Chondrocyte (in vitro differentiated cells): ENCODE data around the gene FAM216B. TPM values are rescaled to one million over a fixed set of nuclear protein-coding genes. Genes with fewer than 3 reads are reported as not detected.

Experiments
- DNase-seq: peaks from one replicate; pipeline ENCODE4 v3.0.0; 2021; ENCODE audit warnings: mixed read lengths, low spot score
- H3K27ac Mint-ChIP-seq: one replicate; pipeline ENCODE4 v1.8.0; 2021; ENCODE audit warnings: mild to moderate bottlenecking, moderate library complexity, mixed read lengths; ENCODE audit not compliant: unreplicated experiment
- H3K27me3 Mint-ChIP-seq: 2 replicates; pipeline ENCODE4 v1.8.0; 2021; ENCODE audit warnings: low read depth, mixed read lengths
- H3K36me3 Mint-ChIP-seq: 2 replicates; pipeline ENCODE4 v1.8.0; 2021; ENCODE audit warnings: low read depth, mixed read lengths
- H3K4me1 Mint-ChIP-seq: 2 replicates; pipeline ENCODE4 v1.8.0; 2021; ENCODE audit warnings: low read depth, mild to moderate bottlenecking, mixed read lengths
- H3K4me3 Mint-ChIP-seq: one replicate; pipeline ENCODE4 v1.8.0; 2021; ENCODE audit warnings: mild to moderate bottlenecking, moderate library complexity, mixed read lengths; ENCODE audit not compliant: unreplicated experiment
- H3K9me3 Mint-ChIP-seq: 2 replicates; pipeline ENCODE4 v1.8.0; 2021; ENCODE audit warnings: low read depth, mixed read lengths
- CTCF ChIP-seq: fragments of 200-600 bp; sonication (generic); IDR thresholded peaks from 2 replicates; pipeline ENCODE4 v1.5.0; 2021; ENCODE audit warnings: antibody characterized with exemption, mild to moderate bottlenecking, moderate library complexity
- total RNA-seq: library from RNA; stranded (reverse); gene quantifications from 3 replicates; pipeline ENCODE4 v1.2.1, GENCODE V29; 2021

The FAM216B gene
- total RNA-seq, 1 donor from 2014 or later, result not detected

- TF ChIP-seq CTCF, result no peak
Measured at GRCh38 chr13:42751693-42752092, 29.7 kb upstream of the FAM216B start.

DNA sequence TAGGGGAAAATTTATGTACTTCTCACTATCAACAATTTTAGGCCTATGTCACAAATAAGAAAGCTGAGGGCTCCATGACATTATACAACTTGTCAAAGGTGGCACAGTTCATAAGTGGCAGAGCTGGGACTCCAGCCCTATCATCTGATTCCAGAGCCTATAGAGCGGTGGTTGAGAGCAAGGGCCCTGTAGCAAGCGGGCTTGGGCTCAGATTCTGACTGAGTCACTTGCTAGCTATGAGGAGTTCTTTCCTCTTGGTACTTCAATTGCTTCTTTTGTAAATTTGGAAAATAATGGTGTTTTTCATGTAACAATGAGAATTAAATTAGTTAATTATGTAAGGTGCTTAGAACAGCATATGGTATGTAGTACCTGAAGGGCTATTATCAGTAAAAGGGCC is 28.7 kb upstream of the FAM216B start:
- Mint-ChIP-seq H3K4me3 (no peak overlapping the region), H3K4me1 (peaks cover 34% of the 10 kb centered on the region), H3K36me3 (no peaks in the 10 kb centered on the region), H3K27me3 (no peaks in the 10 kb centered on the region), H3K9me3 (peaks cover 3% of the 10 kb centered on the region), H3K27ac (no peak overlapping the region)
- DNase-seq, result no peak
- TF ChIP-seq CTCF, result no peak

More at GRCh38 chr13:42751693-42752092, 29.7 kb upstream of the FAM216B start:
- Mint-ChIP-seq H3K27ac (no peak overlapping the region), H3K4me1 (peaks cover 43% of the 10 kb centered on the region), H3K27me3 (no peaks in the 10 kb centered on the region), H3K9me3 (no peaks in the 10 kb centered on the region), H3K36me3 (no peaks in the 10 kb centered on the region), H3K4me3 (no peak overlapping the region)
- no peak for DNase-seq

- Mint-ChIP-seq H3K9me3 (peaks cover 3% of the 10 kb centered on the region), H3K27ac (peak overlapping the region; percentile 70), H3K27me3 (no peaks in the 10 kb centered on the region), H3K36me3 (no peaks in the 10 kb centered on the region), H3K4me3 (no peak overlapping the region), H3K4me1 (peaks cover 27% of the 10 kb centered on the region)
- DNase-seq, result no peak
- no peak for TF ChIP-seq CTCF
Measured at GRCh38 chr13:42753697-42754096, 27.7 kb upstream of the FAM216B start.

DNA sequence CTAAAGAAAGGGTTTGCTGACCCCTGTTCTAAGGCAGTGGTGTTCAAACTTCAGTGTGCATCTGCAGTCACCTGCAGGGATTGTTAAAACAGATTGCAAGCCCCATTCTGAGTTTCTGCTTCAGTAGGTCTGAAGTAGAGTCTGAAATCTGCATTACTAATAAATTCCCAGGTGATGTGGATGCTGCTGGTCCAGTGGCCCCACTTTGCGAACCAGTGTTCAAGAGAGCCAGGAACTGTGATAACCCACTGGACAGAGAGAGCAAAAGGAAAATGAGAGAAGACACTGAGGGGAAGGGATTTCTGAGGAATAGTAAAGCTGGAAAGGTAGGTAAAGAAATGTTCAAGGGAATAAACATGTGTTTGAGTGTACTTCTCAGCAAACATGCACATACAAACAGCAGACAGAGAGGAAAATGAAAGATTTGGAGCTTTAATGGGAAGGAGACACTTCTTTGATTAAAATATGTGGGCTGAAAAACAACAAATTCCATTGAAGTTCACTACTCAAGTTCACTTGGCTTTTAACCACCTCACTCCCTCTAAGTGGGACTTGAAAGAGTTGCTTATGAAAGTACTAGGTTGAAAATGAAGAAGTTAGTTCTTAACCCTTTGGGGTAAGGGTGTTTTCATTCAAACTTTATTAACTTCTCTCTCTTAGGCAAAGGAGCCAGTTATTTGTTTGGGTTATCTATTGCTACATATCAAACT is 26.4 kb upstream of the FAM216B start:
- Mint-ChIP-seq H3K4me3 (no peak overlapping the region), H3K4me1 (peaks cover 27% of the 10 kb centered on the region), H3K9me3 (peaks cover 3% of the 10 kb centered on the region), H3K27ac (peak overlapping the region; percentile 0), H3K36me3 (no peaks in the 10 kb centered on the region), H3K27me3 (no peaks in the 10 kb centered on the region)
- no peak for DNase-seq
- TF ChIP-seq CTCF, result no peak

GRCh38 chr13:42757678-42758420 is 23.5 kb upstream of the FAM216B start:
- Mint-ChIP-seq H3K4me1 (peaks cover 34% of the 10 kb centered on the region), H3K9me3 (peaks cover 4% of the 10 kb centered on the region), H3K27me3 (no peaks in the 10 kb centered on the region), H3K27ac (no peak overlapping the region), H3K4me3 (no peak overlapping the region), H3K36me3 (no peaks in the 10 kb centered on the region)
- DNase-seq, result no peak
- TF ChIP-seq CTCF, result no peak
